H1 (cell line): ENCODE data around the gene CHST8. TPM values are rescaled to one million over a fixed set of nuclear protein-coding genes. Genes with fewer than 3 reads are reported as not detected.

Source experiments
- CTCF ChIA-PET: fragments of 300-600 bp; sonication (Branson Sonifier 250); formaldehyde crosslinking; loops from one replicate; lab custom pipeline; 2021; ENCODE audit not compliant: partially characterized antibody; lab: Charles Lee
- POLR2A ChIA-PET: fragments of 300-600 bp; sonication (Branson Sonifier 250); formaldehyde crosslinking; loops from one replicate; lab custom pipeline; 2021; ENCODE audit warnings: inconsistent platforms; ENCODE audit not compliant: partially characterized antibody; lab: Charles Lee
- DNase-seq, 2 experiments: peaks; one replicate each; pipeline versions ENCODE4 v3.0.0 to v3.0.0-alpha.2; 2010 to 2022; ENCODE audit warnings: low spot score in 2 of 2, low read depth in 1 of 2, mixed read lengths in 1 of 2
- FAIRE-seq: peaks from 2 replicates; lab custom pipeline; 2011; peaks lifted over from hg19 to GRCh38; lab: Jason Lieb, UNC
- H2AFZ ChIP-seq: 2 replicates; pipeline ENCODE4 v1.8.1; 2012; ENCODE audit warnings: low read length, inconsistent platforms
- H2AK5ac ChIP-seq: 2 replicates; pipeline ENCODE4 v1.6.1; 2013; ENCODE audit warnings: low read depth, low read length
- H2BK120ac ChIP-seq: replicated peaks from 2 replicates; pipeline ENCODE3; 2013; ENCODE audit warnings: low read depth, low read length, inconsistent platforms
- H2BK12ac ChIP-seq: 2 replicates; pipeline ENCODE4 v1.6.1; 2013; ENCODE audit warnings: low read depth, low read length
- H2BK15ac ChIP-seq: 2 replicates; pipeline ENCODE4 v1.6.1; 2013; ENCODE audit warnings: low read length
- H2BK20ac ChIP-seq: 2 replicates; pipeline ENCODE4 v1.6.1; 2013; ENCODE audit warnings: low read length
- H2BK5ac ChIP-seq: 2 replicates; pipeline ENCODE4 v1.6.1; 2013; ENCODE audit warnings: low read depth, low read length
- H3K14ac ChIP-seq: 2 replicates; pipeline ENCODE4 v1.6.1; 2013; ENCODE audit warnings: inconsistent platforms; ENCODE audit not compliant: insufficient read length
- H3K18ac ChIP-seq: 2 replicates; pipeline ENCODE4 v1.6.1; 2013; ENCODE audit warnings: low read length; ENCODE audit errors: extremely low read depth
- H3K23ac ChIP-seq: 2 replicates; pipeline ENCODE4 v1.6.1; 2013; ENCODE audit warnings: inconsistent platforms; ENCODE audit not compliant: insufficient read length
- H3K23me2 ChIP-seq: 2 replicates; pipeline ENCODE4 v1.6.1; 2013; ENCODE audit warnings: low read depth, low read length
- H3K27ac ChIP-seq: 2 replicates; pipeline ENCODE4 v1.6.1; 2011; ENCODE audit warnings: low read depth, low read length, inconsistent platforms
- H3K27me3 ChIP-seq, 4 experiments: replicated peaks in 1 of 4; 1 replicate in 1 of 4; 2 replicates in 3 of 4; pipeline versions ENCODE4 v1.6.1 to v1.8.1; 2011 to 2013; ENCODE audit warnings: low read length in 3 of 4, mild to moderate bottlenecking in 3 of 4, inconsistent platforms in 2 of 4, mixed read lengths in 2 of 4, moderate library complexity in 1 of 4; ENCODE audit not compliant: control insufficient read depth in 3 of 4, insufficient read depth in 3 of 4; ENCODE audit errors: extremely low read depth in 1 of 4
- H3K36me3 ChIP-seq, 4 experiments: 2 replicates each; pipeline versions ENCODE4 v1.6.1 to v1.8.1; 2011 to 2013; ENCODE audit warnings: mild to moderate bottlenecking in 4 of 4, low read length in 3 of 4, moderate library complexity in 2 of 4, control low read depth in 1 of 4, inconsistent platforms in 1 of 4; ENCODE audit not compliant: insufficient read depth in 4 of 4, control insufficient read depth in 2 of 4
- H3K4ac ChIP-seq: replicated peaks from 2 replicates; pipeline ENCODE3; 2013; ENCODE audit warnings: low read length, low read depth, mixed read lengths, inconsistent platforms; ENCODE audit not compliant: insufficient read length
- H3K4me1 ChIP-seq, 4 experiments: replicated peaks in 1 of 4; 1 replicate in 1 of 4; 2 replicates in 3 of 4; pipeline versions ENCODE4 v1.6.1 to v1.8.1; 2011 to 2013; ENCODE audit warnings: low read length in 3 of 4, inconsistent platforms in 2 of 4, mixed read lengths in 1 of 4; ENCODE audit not compliant: insufficient read depth in 4 of 4, control insufficient read depth in 3 of 4
- H3K4me2 ChIP-seq, 2 experiments: 2 replicates each; pipeline versions ENCODE4 v1.6.1 to v1.8.1; 2011 to 2013; ENCODE audit warnings: low read depth in 2 of 2, low read length in 2 of 2, control low read depth in 1 of 2, inconsistent platforms in 1 of 2, mild to moderate bottlenecking in 1 of 2; ENCODE audit not compliant: insufficient read depth in 1 of 2
- H3K4me3 ChIP-seq, 4 experiments: fragments of 200-600, 300-600 bp in 1 of 4; sonication (generic), shearing (Covaris generic), sonication (Bioruptor Twin) in 1 of 4; 2 replicates each; pipeline versions ENCODE4 v1.5.1 to v1.8.1; 2011 to 2016; ENCODE audit warnings: low read length in 4 of 4, low read depth in 3 of 4, control low read depth in 2 of 4, inconsistent platforms in 2 of 4, mild to moderate bottlenecking in 2 of 4, mixed read lengths in 1 of 4, moderate library complexity in 1 of 4; ENCODE audit not compliant: insufficient read depth in 2 of 4; ENCODE audit errors: extremely low read depth in 1 of 4
- H3K56ac ChIP-seq: replicated peaks from 2 replicates; pipeline ENCODE3; 2013; ENCODE audit warnings: low read depth, mild to moderate bottlenecking, mixed read lengths, low read length, inconsistent platforms; ENCODE audit not compliant: insufficient read length
- H3K79me1 ChIP-seq: 2 replicates; pipeline ENCODE4 v1.6.1; 2013; ENCODE audit warnings: low read depth, low read length, control low read depth
- H3K79me2 ChIP-seq, 2 experiments: 2 replicates each; pipeline versions ENCODE4 v1.6.1 to v1.8.1; 2012 to 2013; ENCODE audit warnings: low read length in 2 of 2, mild to moderate bottlenecking in 2 of 2, inconsistent platforms in 1 of 2; ENCODE audit not compliant: insufficient read depth in 2 of 2, control insufficient read depth in 1 of 2
- H3K9ac ChIP-seq, 4 experiments: replicated peaks in 1 of 4; 1 replicate in 1 of 4; 2 replicates in 3 of 4; pipeline versions ENCODE4 v1.6.1 to v1.8.1; 2011 to 2013; ENCODE audit warnings: low read depth in 3 of 4, low read length in 3 of 4, control low read depth in 2 of 4, mild to moderate bottlenecking in 2 of 4, moderate library complexity in 2 of 4, inconsistent platforms in 1 of 4; ENCODE audit errors: extremely low read depth in 1 of 4
- H3K9me3 ChIP-seq, 2 experiments: 2 replicates each; pipeline versions ENCODE4 v1.6.1 to v1.8.1; 2012 to 2013; ENCODE audit warnings: mild to moderate bottlenecking in 2 of 2, moderate library complexity in 2 of 2, control low read depth in 1 of 2, inconsistent platforms in 1 of 2, low read depth in 1 of 2, low read length in 1 of 2, mixed read lengths in 1 of 2; ENCODE audit not compliant: insufficient read depth in 2 of 2
- H4K20me1 ChIP-seq, 2 experiments: replicated peaks in 1 of 2; 2 replicates each; pipeline versions ENCODE3 to v1.8.1; 2011 to 2013; ENCODE audit warnings: inconsistent platforms in 2 of 2, low read length in 2 of 2, mild to moderate bottlenecking in 1 of 2; ENCODE audit not compliant: insufficient read depth in 2 of 2, control insufficient read depth in 1 of 2
- H4K5ac ChIP-seq: 2 replicates; pipeline ENCODE4 v1.6.1; 2013; ENCODE audit warnings: low read length, low read depth, mixed read lengths, inconsistent platforms; ENCODE audit not compliant: insufficient read length
- H4K8ac ChIP-seq: 2 replicates; pipeline ENCODE4 v1.8.0; 2013; ENCODE audit warnings: mild to moderate bottlenecking, moderate library complexity, low read length, inconsistent platforms; ENCODE audit not compliant: insufficient read depth; ENCODE audit errors: extremely low read depth
- H4K91ac ChIP-seq: replicated peaks from 2 replicates; pipeline ENCODE3; 2013; ENCODE audit warnings: low read length, mixed read lengths, inconsistent platforms; ENCODE audit not compliant: insufficient read length
- SIX5 ChIP-seq: IDR thresholded peaks from 2 replicates; pipeline ENCODE4 v1.6.1; 2011; ENCODE audit warnings: mild to moderate bottlenecking, low read depth, low read length
- WGBS, 2 experiments: shearing (Covaris generic) in 1 of 2; methylation state at CpG; one replicate each; pipeline versions ENCODE4 v1.1.6 to v1.1.7; 2013 to 2015; ENCODE audit warnings: low lambda C conversion rate in 2 of 2, mixed read lengths in 2 of 2, inconsistent platforms in 1 of 2, low coverage in 1 of 2, missing lambda C conversion rate in 1 of 2; ENCODE audit not compliant: insufficient replicate concordance in 2 of 2, insufficient coverage in 1 of 2, insufficient read length in 1 of 2; ENCODE audit errors: extremely low coverage in 1 of 2, missing lambda C conversion rate in 1 of 2; 5-methylcytosine and 5-hydroxymethylcytosine counted together
- polyA plus RNA-seq, 7 experiments: library from polyadenylated mRNA; depleted of rRNA in 3 of 7; stranded (reverse) in 5 of 7; unstranded in 2 of 7; fragments of >200 nt in 5 of 7; fragments of 200-250 nt in 2 of 7; gene quantifications; 1 replicate in 5 of 7; 2 replicates in 1 of 7; 4 replicates in 1 of 7; pipeline versions ENCODE4 v1.2.1 to v1.2.3, GENCODE V29; 2011 to 2013; ENCODE audit warnings: missing spikeins in 2 of 7, mixed read lengths in 2 of 7
- total RNA-seq: library from RNA; stranded (reverse); fragmentation: NEBNext Ultra II Directional; extraction: Animal tissue kit (Norgen Biotek cat#: 25700); gene quantifications from 2 replicates; pipeline ENCODE4 v1.2.1, GENCODE V29; 2021

Gene CHST8
- total and polyA plus RNA-seq, 2 of the 8 experiments (the other 6 are each of a cell fraction or from before 2014, with no cell fraction given), result 10.8 to 28.2 TPM

DNA sequence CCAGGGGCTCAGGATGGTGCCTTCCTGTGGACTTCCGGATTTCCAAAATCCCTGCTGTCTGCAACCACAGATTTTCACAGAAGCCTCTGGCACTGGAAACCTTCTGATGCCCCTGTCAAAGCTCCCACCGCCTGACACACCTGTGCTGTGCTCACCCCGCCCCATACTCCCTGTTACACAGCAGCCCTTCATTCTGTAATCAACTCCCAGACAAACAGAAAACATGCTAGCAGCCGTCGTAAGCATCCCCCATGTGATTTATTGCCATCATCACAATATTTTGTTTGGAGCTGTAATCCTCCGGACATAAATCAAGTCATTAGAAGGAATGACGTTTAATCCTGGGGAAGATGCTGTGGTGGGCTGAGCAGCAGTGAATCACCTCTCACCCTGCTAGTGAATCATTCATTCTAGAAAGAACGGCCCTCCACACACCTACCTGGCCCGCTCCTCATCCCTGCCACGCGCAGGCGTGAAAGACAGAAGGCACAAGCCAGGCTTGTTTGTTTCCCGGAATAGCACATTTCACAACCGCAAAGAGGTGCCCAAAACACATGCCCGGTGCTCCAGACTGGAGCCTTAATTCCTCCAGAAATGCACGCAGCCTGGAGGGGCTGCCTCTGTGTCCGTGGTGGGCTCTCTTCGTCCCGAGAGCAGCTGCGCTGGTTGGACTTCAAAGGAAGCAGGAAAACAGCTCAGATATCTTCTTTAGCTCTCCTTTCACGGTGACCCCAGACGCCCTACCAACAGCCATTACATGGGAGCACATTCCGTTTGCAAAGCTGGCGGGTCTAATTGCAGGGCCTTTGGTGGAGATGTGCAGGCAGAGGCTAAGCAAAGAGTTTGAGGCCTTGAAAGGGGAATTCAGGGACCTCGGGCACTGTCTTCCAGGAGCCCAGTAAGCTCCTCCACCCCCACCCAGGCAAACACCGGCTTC is 133.6 kb downstream of the CHST8 start:
- no peak for TF ChIP-seq SIX5
- TF ChIP-seq, all 59 proteins: peak for 0
- no peaks in the 10 kb centered on the region; the same call in 1 of the 2 replicates for H3K23me2 ChIP-seq
- H3K56ac ChIP-seq, result no peak overlapping the region
- no peak overlapping the region; the same call in 1 of the 2 replicates for H2BK5ac ChIP-seq
- 89% methylated on average over 26 of the region's 26 CpGs; no CpG with 5 or more reads in 1 of the 2 experiments for WGBS, 2 experiments
- no peak for DNase-seq
- no peak overlapping the region for H2BK20ac ChIP-seq
- no peak overlapping the region for H3K14ac ChIP-seq
- H3K18ac ChIP-seq, result no peak overlapping the region
- no peak overlapping the region for H3K4me2 ChIP-seq
- CTCF ChIA-PET, result interaction anchor here (0.7 to 3.2 kb wide), 10 partner anchors 9 to 349 kb away, joined by 3 to 13 read pairs (median 4); no protein-coding TSS in a partner anchor
- H3K27me3 ChIP-seq, result no peaks in the 10 kb centered on the region
- no peaks in the 10 kb centered on the region for H3K79me1 ChIP-seq
- no peak overlapping the region for H2BK12ac ChIP-seq
- no peaks in the 10 kb centered on the region; a peak in 1 of 7 replicates for H3K4me1 ChIP-seq
- H3K23ac ChIP-seq, result no peak overlapping the region
- no peaks in the 10 kb centered on the region for H3K79me2 ChIP-seq
- no peak overlapping the region for H2AK5ac ChIP-seq
- no peak overlapping the region for H2BK120ac ChIP-seq
- POLR2A ChIA-PET, result interaction anchor here (0.6 to 2.1 kb wide), 2 partner anchors 15 to 703 kb away, joined by 4 to 5 read pairs; no protein-coding TSS in a partner anchor
- H4K8ac ChIP-seq, result no peak overlapping the region
- H3K9ac ChIP-seq, result no peak overlapping the region
- no peaks in the 10 kb centered on the region for H3K36me3 ChIP-seq
- H4K91ac ChIP-seq, result no peak overlapping the region
- no peak overlapping the region for H3K4me3 ChIP-seq
- H4K20me1 ChIP-seq, result no peaks in the 10 kb centered on the region
- FAIRE-seq, result no peak
- no peaks in the 10 kb centered on the region for H3K9me3 ChIP-seq
- H3K27ac ChIP-seq, result no peak overlapping the region
- H2BK15ac ChIP-seq, result no peak overlapping the region
- no peak overlapping the region for H3K4ac ChIP-seq
- H2AFZ ChIP-seq, result no peak overlapping the region
- no peak overlapping the region for H4K5ac ChIP-seq
